IPS-18c (cell line): ENCODE data around the gene MMP14.
A peak's percentile ranks its signal among the peaks of the same experiment; 100 is the strongest.
"Not testable (repeated sequence)": the region's sequence is repeated elsewhere in the genome, so short reads cannot be mapped to it uniquely, and the experiment has no call there.

Source experiments
- H3K4me3 ChIP-seq: 2 replicates; pipeline ENCODE4 v1.7.0; 2013; ENCODE audit warnings: low read depth, mild to moderate bottlenecking, low read length, moderate library complexity; ENCODE audit not compliant: insufficient read depth
- H3K9me3 ChIP-seq: one replicate; pipeline ENCODE4 v1.6.1; 2013; ENCODE audit warnings: mild to moderate bottlenecking, low read length, moderate library complexity; ENCODE audit not compliant: control insufficient read depth, insufficient read depth

Gene MMP14

GRCh38 chr14:22847661-22848341, 11.4 kb downstream of the MMP14 start:
- no peaks in the 10 kb centered on the region for H3K9me3 ChIP-seq
- H3K4me3 ChIP-seq: no peak overlapping the region

- no peaks in the 10 kb centered on the region for H3K9me3 ChIP-seq
- no peak overlapping the region for H3K4me3 ChIP-seq
Observed at GRCh38 chr14:22848351-22849164, 12.2 kb downstream of the MMP14 start.

GRCh38 chr14:22849212-22849819, 12.9 kb downstream of the MMP14 start:
- no peak overlapping the region for H3K4me3 ChIP-seq
- H3K9me3 ChIP-seq: no peaks in the 10 kb centered on the region

- no peaks in the 10 kb centered on the region for H3K9me3 ChIP-seq
- no peak overlapping the region for H3K4me3 ChIP-seq
Observed at GRCh38 chr14:22850944-22851764, 14.8 kb downstream of the MMP14 start.

- not testable (repeated sequence) for H3K9me3 ChIP-seq, H3K4me3 ChIP-seq
Observed at GRCh38 chr14:22852178-22852577, 15.8 kb downstream of the MMP14 start.

- Histone ChIP-seq H3K4me3 (no peak overlapping the region), H3K9me3 (no peaks in the 10 kb centered on the region)
Observed at GRCh38 chr14:22852599-22852939, 16.2 kb downstream of the MMP14 start.

GRCh38 chr14:22852940-22853767, 16.8 kb downstream of the MMP14 start:
- Histone ChIP-seq H3K9me3 (no peaks in the 10 kb centered on the region), H3K4me3 (peak overlapping the region; percentile 54)

- H3K4me3 ChIP-seq, H3K9me3 ChIP-seq: not testable (repeated sequence)
Observed at GRCh38 chr14:22854296-22854695, 17.9 kb downstream of the MMP14 start.

GRCh38 chr14:22854963-22855724, 18.8 kb downstream of the MMP14 start:
- no peaks in the 10 kb centered on the region for H3K9me3 ChIP-seq
- no peak overlapping the region for H3K4me3 ChIP-seq

- Histone ChIP-seq H3K4me3 (no peak overlapping the region; the same call in 1 of the 2 replicates), H3K9me3 (no peaks in the 10 kb centered on the region)
Observed at GRCh38 chr14:22856428-22856827, 20.0 kb downstream of the MMP14 start.

- not testable (repeated sequence) for H3K4me3 ChIP-seq, H3K9me3 ChIP-seq
Observed at GRCh38 chr14:22860377-22860776, 24.0 kb downstream of the MMP14 start.

GRCh38 chr14:22861651-22862050, 25.3 kb downstream of the MMP14 start:
- Histone ChIP-seq H3K4me3 (no peak overlapping the region), H3K9me3 (peaks cover 2% of the 10 kb centered on the region)

GRCh38 chr14:22864979-22865378, 28.6 kb downstream of the MMP14 start:
- Histone ChIP-seq H3K9me3 (peaks cover 2% of the 10 kb centered on the region), H3K4me3 (no peak overlapping the region)

- no peak overlapping the region for H3K4me3 ChIP-seq
- peaks cover 2% of the 10 kb centered on the region for H3K9me3 ChIP-seq
Observed at GRCh38 chr14:22865424-22866405, 29.3 kb downstream of the MMP14 start.

- no peak overlapping the region for H3K4me3 ChIP-seq
Observed at GRCh38 chr14:22866874-22867273, 30.5 kb downstream of the MMP14 start.

More at GRCh38 chr14:22866874-22867273, 30.5 kb downstream of the MMP14 start:
- peaks cover 2% of the 10 kb centered on the region for H3K9me3 ChIP-seq
